Suprapubic skin (tissue), 4 donors: Measurements from ENCODE around the gene SLC31A2.

Source experiments
- POLR2A ChIP-seq, 2 donors: fragments of 450-650 bp; IDR thresholded peaks; one replicate each; pipeline ENCODE4 v1.6.1; 2017; ENCODE audit warnings: antibody characterized with exemption in 2 of 2, mild to moderate bottlenecking in 2 of 2, moderate library complexity in 2 of 2
- POLR2AphosphoS5 ChIP-seq, 3 donors: sonication (generic); formaldehyde crosslinking; IDR thresholded peaks; one replicate each; pipeline ENCODE4 v1.6.1; 2017; ENCODE audit warnings: antibody characterized with exemption in 3 of 3
- TF ChIP-seq, protein P1 (sequence below), 2 donors: fragments of 200-600 bp in 1 of 2; fragments of 450-650 bp in 1 of 2; sonication (generic) in 1 of 2; IDR thresholded peaks; one replicate each; pipeline ENCODE4 v1.5.1; 2016 to 2019; ENCODE audit warnings: antibody characterized with exemption in 2 of 2, mild to moderate bottlenecking in 1 of 2, moderate library complexity in 1 of 2

- TF ChIP-seq, protein P1, sequence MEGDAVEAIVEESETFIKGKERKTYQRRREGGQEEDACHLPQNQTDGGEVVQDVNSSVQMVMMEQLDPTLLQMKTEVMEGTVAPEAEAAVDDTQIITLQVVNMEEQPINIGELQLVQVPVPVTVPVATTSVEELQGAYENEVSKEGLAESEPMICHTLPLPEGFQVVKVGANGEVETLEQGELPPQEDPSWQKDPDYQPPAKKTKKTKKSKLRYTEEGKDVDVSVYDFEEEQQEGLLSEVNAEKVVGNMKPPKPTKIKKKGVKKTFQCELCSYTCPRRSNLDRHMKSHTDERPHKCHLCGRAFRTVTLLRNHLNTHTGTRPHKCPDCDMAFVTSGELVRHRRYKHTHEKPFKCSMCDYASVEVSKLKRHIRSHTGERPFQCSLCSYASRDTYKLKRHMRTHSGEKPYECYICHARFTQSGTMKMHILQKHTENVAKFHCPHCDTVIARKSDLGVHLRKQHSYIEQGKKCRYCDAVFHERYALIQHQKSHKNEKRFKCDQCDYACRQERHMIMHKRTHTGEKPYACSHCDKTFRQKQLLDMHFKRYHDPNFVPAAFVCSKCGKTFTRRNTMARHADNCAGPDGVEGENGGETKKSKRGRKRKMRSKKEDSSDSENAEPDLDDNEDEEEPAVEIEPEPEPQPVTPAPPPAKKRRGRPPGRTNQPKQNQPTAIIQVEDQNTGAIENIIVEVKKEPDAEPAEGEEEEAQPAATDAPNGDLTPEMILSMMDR (IDR thresholded peaks at IDR 0.05): no peak
- TF ChIP-seq POLR2A (IDR thresholded peaks at IDR 0.05) (no peak), POLR2AphosphoS5 (IDR thresholded peaks at IDR 0.05) (no peak)
Observed at GRCh38 chr9:113179839-113180238, 29.0 kb downstream of the SLC31A2 start.
